VCaP (cell line): ENCODE results near the gene KAT6B.

ENCODE experiments used
- H3K27ac ChIP-seq: fragments of 450-650 bp; 2 replicates; pipeline ENCODE4 v1.5.1; 2017
- TF ChIP-seq, protein P1 (sequence below): fragments of 450-650 bp; conservative IDR thresholded peaks from 2 replicates; pipeline ENCODE4 v1.5.1; 2017; ENCODE audit warnings: mild to moderate bottlenecking, moderate library complexity

The KAT6B gene

DNA sequence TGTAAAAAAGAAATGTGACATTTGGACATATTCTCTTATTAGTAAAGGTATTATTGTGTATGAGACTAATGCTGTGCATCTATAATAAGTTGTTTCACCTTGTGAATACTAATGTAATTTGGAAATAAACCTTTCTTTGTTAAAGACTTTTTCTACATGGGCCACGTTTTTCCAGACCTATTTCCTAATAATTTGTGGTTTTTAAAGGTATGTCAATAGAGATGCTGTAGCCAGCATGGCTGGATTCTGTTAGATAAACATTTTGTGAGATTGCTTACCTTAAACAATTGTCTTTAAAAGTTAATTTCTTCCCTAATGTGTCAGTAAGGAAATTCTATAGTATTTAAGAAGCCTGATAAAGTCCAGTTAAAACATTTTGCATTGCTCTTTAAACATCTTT is 56.0 kb downstream of the KAT6B start:
- TF ChIP-seq, protein P1, sequence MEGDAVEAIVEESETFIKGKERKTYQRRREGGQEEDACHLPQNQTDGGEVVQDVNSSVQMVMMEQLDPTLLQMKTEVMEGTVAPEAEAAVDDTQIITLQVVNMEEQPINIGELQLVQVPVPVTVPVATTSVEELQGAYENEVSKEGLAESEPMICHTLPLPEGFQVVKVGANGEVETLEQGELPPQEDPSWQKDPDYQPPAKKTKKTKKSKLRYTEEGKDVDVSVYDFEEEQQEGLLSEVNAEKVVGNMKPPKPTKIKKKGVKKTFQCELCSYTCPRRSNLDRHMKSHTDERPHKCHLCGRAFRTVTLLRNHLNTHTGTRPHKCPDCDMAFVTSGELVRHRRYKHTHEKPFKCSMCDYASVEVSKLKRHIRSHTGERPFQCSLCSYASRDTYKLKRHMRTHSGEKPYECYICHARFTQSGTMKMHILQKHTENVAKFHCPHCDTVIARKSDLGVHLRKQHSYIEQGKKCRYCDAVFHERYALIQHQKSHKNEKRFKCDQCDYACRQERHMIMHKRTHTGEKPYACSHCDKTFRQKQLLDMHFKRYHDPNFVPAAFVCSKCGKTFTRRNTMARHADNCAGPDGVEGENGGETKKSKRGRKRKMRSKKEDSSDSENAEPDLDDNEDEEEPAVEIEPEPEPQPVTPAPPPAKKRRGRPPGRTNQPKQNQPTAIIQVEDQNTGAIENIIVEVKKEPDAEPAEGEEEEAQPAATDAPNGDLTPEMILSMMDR = no peak
- no peak overlapping the region for H3K27ac ChIP-seq

DNA sequence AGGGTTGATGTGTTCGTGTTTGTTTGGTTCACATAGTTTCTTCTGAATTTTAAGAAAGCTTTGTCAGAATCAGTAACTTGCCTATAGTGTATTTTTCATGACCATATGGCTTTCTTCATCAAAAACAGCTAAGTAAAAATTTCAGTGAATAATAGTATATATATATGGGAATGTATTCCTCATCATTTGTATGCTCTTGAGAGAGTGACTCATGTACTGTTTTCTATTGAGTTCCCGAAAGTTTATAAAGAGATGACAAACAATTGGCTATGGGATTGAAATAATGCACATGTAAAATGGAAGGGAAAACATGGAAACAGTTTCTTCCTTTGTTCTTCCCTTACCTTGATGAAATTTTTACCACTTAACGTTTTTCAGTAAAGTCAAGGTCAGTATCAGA is 56.4 kb downstream of the KAT6B start:
- TF ChIP-seq, protein P1 = no peak
- H3K27ac ChIP-seq = no peak overlapping the region

DNA sequence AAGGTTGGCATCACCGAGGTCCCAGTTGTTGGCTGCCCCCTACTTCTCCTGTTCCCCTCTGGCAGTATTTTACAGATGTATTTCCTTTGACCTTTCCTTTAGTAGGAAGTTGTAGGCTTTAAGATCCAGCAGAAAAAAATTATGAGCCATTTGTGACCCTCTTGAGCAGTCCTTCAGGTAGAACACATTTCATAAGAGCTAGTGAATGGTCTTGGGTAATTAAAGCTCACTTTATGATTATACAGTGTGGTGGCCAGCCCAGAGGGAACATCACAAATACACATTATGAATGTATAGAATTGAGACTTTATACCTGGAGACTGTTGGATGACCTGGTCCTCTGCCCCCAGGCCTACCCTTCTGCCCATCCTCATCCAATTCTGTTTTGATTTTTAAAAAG is 57.0 kb downstream of the KAT6B start:
- H3K27ac ChIP-seq = no peak overlapping the region
- TF ChIP-seq, protein P1 = no peak

DNA sequence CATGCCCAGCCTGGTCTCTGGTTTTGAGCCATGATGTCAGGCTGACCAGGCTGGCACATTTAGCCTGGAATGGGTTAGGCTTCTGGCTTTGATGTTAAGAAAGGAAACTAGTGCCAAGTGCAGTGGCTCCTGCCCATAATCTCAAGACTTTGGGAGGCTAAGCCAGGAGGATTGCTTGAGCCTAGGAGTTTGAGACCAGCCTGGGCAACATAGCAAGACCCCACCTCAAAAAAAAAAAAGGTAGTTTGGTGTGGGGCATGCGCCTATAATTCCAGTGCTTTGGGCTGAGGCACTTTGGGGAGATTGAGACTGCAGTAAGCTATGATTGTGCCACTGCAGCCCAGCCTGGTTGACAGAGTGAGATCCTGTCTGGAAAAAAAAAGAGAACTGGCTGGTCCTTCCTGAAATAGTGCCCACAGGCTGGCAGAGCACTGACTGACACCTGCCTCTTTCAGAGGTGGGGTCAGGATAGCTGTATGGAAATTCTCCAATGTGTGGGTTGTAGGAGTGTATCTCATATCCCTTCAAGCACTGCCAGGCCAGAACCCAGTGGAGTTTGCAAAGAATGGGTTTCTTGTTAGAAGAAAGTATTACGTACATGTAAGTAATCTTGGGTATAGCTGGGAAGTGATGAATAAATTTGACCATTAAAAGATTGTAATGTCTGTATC is 61.3 kb downstream of the KAT6B start:
- TF ChIP-seq, protein P1 = no peak
- H3K27ac ChIP-seq = no peak overlapping the region

DNA sequence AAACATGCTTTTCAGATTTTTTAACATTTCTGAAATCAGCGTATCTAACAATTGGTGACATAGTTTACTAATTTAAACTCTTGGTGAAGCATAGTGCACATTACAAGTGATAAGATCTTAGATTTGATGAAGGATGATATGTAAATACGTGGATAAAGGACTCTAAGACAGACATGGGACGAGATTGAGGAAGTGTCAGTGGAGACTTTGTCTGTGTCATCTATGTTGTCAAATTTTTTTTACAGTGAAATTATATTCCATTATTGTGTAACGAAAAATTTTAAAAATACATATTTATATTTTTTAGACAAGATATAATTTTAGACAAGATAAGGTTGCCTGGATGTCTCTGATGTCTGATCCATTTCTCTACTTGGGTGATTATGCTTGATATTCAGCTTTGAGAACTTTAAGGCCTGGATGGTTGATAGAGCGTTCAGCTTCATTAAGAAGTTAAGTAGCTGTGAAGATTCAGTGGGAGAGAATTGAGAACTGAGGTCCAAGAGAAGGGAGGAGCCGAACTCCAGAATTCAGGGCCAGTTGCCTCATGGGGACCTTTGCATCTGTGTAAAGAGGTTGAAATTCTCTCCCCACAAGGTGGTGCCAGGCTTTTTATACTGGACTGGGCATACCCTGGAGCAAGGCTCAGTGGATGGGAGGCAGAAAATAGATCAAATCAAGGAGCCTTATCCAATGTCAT is 62.7 kb downstream of the KAT6B start:
- H3K27ac ChIP-seq = no peak overlapping the region
- TF ChIP-seq, protein P1 = peak; percentile 21; the same call in 1 of the 2 replicates

DNA sequence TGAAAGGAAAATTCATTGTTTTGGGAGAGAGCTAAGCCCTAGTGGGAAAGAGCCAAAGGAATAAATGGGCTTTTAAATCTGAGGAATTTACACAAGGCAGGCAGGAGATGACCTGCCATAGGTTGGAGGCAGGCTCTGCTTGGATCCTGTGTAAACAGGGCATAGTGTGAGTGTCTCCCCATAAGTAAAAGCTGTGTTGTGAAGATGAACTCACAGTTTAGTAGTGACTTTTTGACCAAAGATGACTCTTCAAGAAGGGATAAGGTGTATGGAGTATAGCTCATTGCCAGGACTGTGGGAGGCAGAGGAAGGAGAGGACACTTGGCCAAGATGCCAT is 63.2 kb downstream of the KAT6B start:
- TF ChIP-seq, protein P1 = 0 out of 2 replicates have a peak, but pooled peaks have one; percentile 1
- no peak overlapping the region for H3K27ac ChIP-seq

DNA sequence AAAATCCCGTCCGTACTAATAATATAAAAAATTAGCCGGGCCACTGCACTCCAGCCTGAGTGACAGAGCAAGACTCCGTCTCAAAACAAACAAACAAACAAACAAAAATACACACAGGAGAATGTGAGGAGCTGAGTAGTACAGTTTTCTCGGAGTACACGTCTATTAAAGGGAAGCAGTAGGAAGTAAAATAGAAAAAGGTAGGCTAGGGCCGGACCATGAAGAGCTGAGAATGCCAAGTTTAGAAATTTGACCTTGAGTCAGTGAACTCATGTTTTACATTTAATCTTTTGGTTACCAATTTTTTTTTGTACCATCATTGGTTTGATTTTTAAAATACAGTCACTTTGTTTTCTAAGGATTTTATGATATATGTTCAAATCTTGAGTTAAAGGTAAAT is 64.1 kb downstream of the KAT6B start:
- TF ChIP-seq, protein P1 = no peak

More for the DNA sequence above, 64.1 kb downstream of the KAT6B start:
- H3K27ac ChIP-seq = no peak overlapping the region
